OCI-LY7 (cell line): ENCODE data around the gene MARCHF4. TPM values are rescaled to one million over a fixed set of nuclear protein-coding genes. Genes with fewer than 3 reads are reported as not detected.

Experiments used
- BruUV-seq: library from RNA; stranded (reverse); fragments of 400-500 nt; replicated peaks from 2 replicates; lab custom pipeline; 2021; lab: Mats Ljungman, UMichigan
- CTCF ChIA-PET: fragments of 300-600 bp; sonication (Branson Sonifier 250); formaldehyde crosslinking; loops from one replicate; lab custom pipeline; 2022; ENCODE audit warnings: antibody characterized with exemption; ENCODE audit not compliant: unreplicated experiment; lab: Charles Lee
- POLR2A ChIA-PET: fragments of 300-600 bp; sonication (Branson Sonifier 250); formaldehyde crosslinking; loops from one replicate; lab custom pipeline; 2022; ENCODE audit warnings: antibody characterized with exemption; lab: Charles Lee
- DNase-seq: peaks from one replicate; pipeline ENCODE4 v3.0.0-alpha.2; 2015; ENCODE audit warnings: low spot score
- H2AFZ ChIP-seq: fragments of 200-600 bp; sonication (generic), shearing (Covaris generic); 2 replicates; pipeline ENCODE4 v1.6.1; 2014; ENCODE audit warnings: mild to moderate bottlenecking, antibody characterized with exemption, low read length, moderate library complexity
- H3K27ac ChIP-seq: fragments of 200-600 bp; sonication (generic); 2 replicates; pipeline ENCODE4 v1.5.1; 2014; ENCODE audit warnings: mixed run types, low read depth, mild to moderate bottlenecking, moderate library complexity, low read length, inconsistent platforms; ENCODE audit not compliant: poor library complexity, severe bottlenecking
- H3K36me3 ChIP-seq: fragments of 200-600 bp; sonication (generic); 2 replicates; pipeline ENCODE4 v1.6.1; 2014; ENCODE audit warnings: mild to moderate bottlenecking, antibody characterized with exemption, low read length, moderate library complexity, mixed read lengths; ENCODE audit not compliant: insufficient read depth
- H3K4me1 ChIP-seq: fragments of 200-600 bp; sonication (generic); 2 replicates; pipeline ENCODE4 v1.5.1; 2014; ENCODE audit warnings: mild to moderate bottlenecking, low read length; ENCODE audit not compliant: insufficient read depth, poor library complexity, severe bottlenecking
- H3K4me2 ChIP-seq: fragments of 200-600 bp; sonication (generic); 2 replicates; pipeline ENCODE4 v1.6.1; 2014; ENCODE audit warnings: mild to moderate bottlenecking, low read length
- H3K4me3 ChIP-seq: fragments of 200-600 bp; sonication (generic); 2 replicates; pipeline ENCODE4 v1.5.1; 2014; ENCODE audit warnings: mild to moderate bottlenecking, low read depth, low read length; ENCODE audit not compliant: poor library complexity, severe bottlenecking
- H3K79me2 ChIP-seq: fragments of 200-600 bp; sonication (generic); 2 replicates; pipeline ENCODE4 v1.6.1; 2016; ENCODE audit warnings: low read depth, mild to moderate bottlenecking, low read length, moderate library complexity, mixed read lengths; ENCODE audit not compliant: insufficient read depth
- H3K9me2 ChIP-seq: fragments of 200-600 bp; sonication (generic); 2 replicates; pipeline ENCODE4 v1.6.1; 2016; ENCODE audit warnings: mild to moderate bottlenecking, low read length, mixed read lengths; ENCODE audit not compliant: insufficient read depth
- H3K9me3 ChIP-seq: fragments of 200-600 bp; sonication (generic); 2 replicates; pipeline ENCODE4 v1.6.1; 2014; ENCODE audit warnings: mild to moderate bottlenecking, mixed run types, low read length, mixed read lengths
- H4K20me1 ChIP-seq: fragments of 200-600 bp; sonication (generic); 2 replicates; pipeline ENCODE4 v1.6.1; 2014; ENCODE audit warnings: mild to moderate bottlenecking, antibody characterized with exemption, low read length, moderate library complexity, mixed read lengths; ENCODE audit not compliant: insufficient read depth
- CTCF ChIP-seq: fragments of 200-600 bp; sonication (generic); conservative IDR thresholded peaks from 2 replicates; pipeline ENCODE4 v1.5.1; 2014; ENCODE audit warnings: mild to moderate bottlenecking, antibody characterized with exemption, low read length, moderate library complexity, mixed read lengths
- EZH2phosphoT487 ChIP-seq: fragments of 200-600 bp; sonication (generic); IDR thresholded peaks from 2 replicates; pipeline ENCODE4 v1.6.1; 2018; ENCODE audit warnings: low read depth, borderline replicate concordance, mild to moderate bottlenecking, mixed run types, antibody characterized with exemption, low read length, moderate library complexity, mixed read lengths
- intact Hi-C: fragments of 100-400 bp; cut with micrococcal nuclease; formaldehyde crosslinking; loops from one replicate; pipeline ENCODE4 v1.10.0; 2022; ENCODE audit not compliant: unreplicated experiment
- total RNA-seq, 2 experiments: library from RNA; depleted of rRNA in 1 of 2; stranded (reverse); fragments of >200 nt in 1 of 2; shearing (Covaris generic) in 1 of 2; gene quantifications; 2 replicates each; pipeline ENCODE4 v1.2.3, GENCODE V29; 2014 to 2022

MARCHF4 gene
- total RNA-seq, 2 experiments from 2014 or later: not detected

GRCh38 chr2:216414772-216415319 lies 42.6 kb upstream of the MARCHF4 start:
- Histone ChIP-seq H3K4me2 (no peak overlapping the region), H4K20me1 (no peaks in the 10 kb centered on the region), H2AFZ (no peak overlapping the region), H3K9me3 (no peaks in the 10 kb centered on the region), H3K79me2 (no peaks in the 10 kb centered on the region; the same call in 1 of the 2 replicates), H3K36me3 (peaks cover 11% of the 10 kb centered on the region), H3K4me3 (no peak overlapping the region), H3K4me1 (peaks cover 26% of the 10 kb centered on the region), H3K27ac (no peak overlapping the region), H3K9me2 (no peaks in the 10 kb centered on the region)
- intact Hi-C loops: no loop called here
- no peak for TF ChIP-seq EZH2phosphoT487
- TF ChIP-seq CTCF: no peak
- CTCF ChIA-PET: no interaction called here
- no TSS peak for BruUV-seq
- POLR2A ChIA-PET: interaction anchor here (0.7 to 1.4 kb wide), 4 partner anchors 10 to 65 kb away, joined by 3 to 5 read pairs (median 4); no protein-coding TSS in a partner anchor
- no peak for DNase-seq

GRCh38 chr2:216413882-216414281 lies 41.6 kb upstream of the MARCHF4 start:
- Histone ChIP-seq H3K36me3 (peaks cover 6% of the 10 kb centered on the region), H3K9me2 (no peaks in the 10 kb centered on the region), H3K4me1 (peaks cover 26% of the 10 kb centered on the region), H2AFZ (no peak overlapping the region), H3K9me3 (no peaks in the 10 kb centered on the region), H3K79me2 (no peaks in the 10 kb centered on the region; the same call in 1 of the 2 replicates), H4K20me1 (no peaks in the 10 kb centered on the region), H3K4me3 (no peak overlapping the region), H3K4me2 (no peak overlapping the region), H3K27ac (no peak overlapping the region)
- no peak for TF ChIP-seq EZH2phosphoT487
- no peak for TF ChIP-seq CTCF
- POLR2A ChIA-PET: interaction anchor here (1.1 to 1.4 kb wide), 3 partner anchors 9 to 12 kb away, joined by 4 to 5 read pairs (median 4); no protein-coding TSS in a partner anchor
- intact Hi-C loops: loop anchor here (2.0 kb wide), 1 partner anchor 85 kb away; the partner anchor contains the start of gene RPL37A
- DNase-seq: no peak
- CTCF ChIA-PET: no interaction called here
- BruUV-seq: no TSS peak
